AG04449 (cell line): ENCODE data around the gene KSR2.
A peak's percentile ranks its signal among the peaks of the same experiment; 100 is the strongest.
"Not testable (repeated sequence)": the region's sequence is repeated elsewhere in the genome, so short reads cannot be mapped to it uniquely, and the experiment has no call there.

Source experiments
- CTCF ChIA-PET: fragments of 350-600 bp; formaldehyde crosslinking; extraction: SDS; loops from one replicate; lab custom pipeline; 2021; ENCODE audit warnings: antibody characterized with exemption; lab: Yijun Ruan, JAX
- POLR2A ChIA-PET: fragments of 400-600, 350-600 bp; formaldehyde crosslinking; extraction: SDS; loops from one replicate; lab custom pipeline; 2020; ENCODE audit warnings: antibody characterized with exemption, inconsistent platforms; lab: Yijun Ruan, JAX
- DNase-seq: peaks from one replicate; pipeline ENCODE4 v3.0.0-alpha.2; 2010; ENCODE audit warnings: low read depth, low spot score
- H3K4me3 ChIP-seq: 2 replicates; pipeline ENCODE4 v1.5.1; 2011; ENCODE audit warnings: low read depth, mild to moderate bottlenecking, control low read depth, low read length
- CTCF ChIP-seq: IDR thresholded peaks from one replicate; pipeline ENCODE4 v1.5.1; 2011; ENCODE audit warnings: mild to moderate bottlenecking, moderate library complexity, low read length, control low read depth, inconsistent platforms; ENCODE audit not compliant: insufficient read depth; ENCODE audit errors: missing control alignments

Gene KSR2

GRCh38 chr12:117881517-117881916 lies 87.3 kb downstream of the KSR2 start:
- TF ChIP-seq CTCF: no peak
- ChIA-PET POLR2A (no interaction called here), CTCF (interaction anchor here (1.3 kb wide), 1 partner anchor 9 kb away, joined by 3 read pairs; no protein-coding TSS in a partner anchor)
- H3K4me3 ChIP-seq: no peak overlapping the region
- no peak for DNase-seq

DNA sequence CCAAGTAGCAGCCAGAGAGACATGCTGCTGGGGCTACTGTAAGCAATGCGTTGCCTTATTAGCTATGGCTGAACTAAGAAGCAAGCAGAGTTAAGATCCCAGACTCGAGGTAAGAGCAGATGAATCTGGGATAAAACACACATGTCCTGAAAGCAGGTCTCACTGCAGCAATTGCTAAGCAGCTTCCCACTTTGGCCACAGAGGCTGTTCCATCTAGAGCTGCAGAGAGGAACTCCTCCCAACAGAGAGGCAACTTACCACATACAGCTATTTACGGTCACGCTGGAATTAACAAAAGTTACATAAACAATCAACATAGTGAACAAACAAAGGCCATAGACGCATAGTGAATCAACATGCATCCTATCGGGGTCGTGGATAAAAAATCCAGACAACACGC lies 90.2 kb downstream of the KSR2 start:
- POLR2A ChIA-PET: no interaction called here
- H3K4me3 ChIP-seq: no peak overlapping the region
- CTCF ChIA-PET: interaction anchor here (0.7 to 9.1 kb wide), 4 partner anchors 16 to 642 kb away, joined by 3 to 233 read pairs (median 4); no protein-coding TSS in a partner anchor
- TF ChIP-seq CTCF: no peak
- DNase-seq: no peak

- TF ChIP-seq CTCF: no peak
- ChIA-PET POLR2A (no interaction called here), CTCF (interaction anchor here (1.1 to 11.3 kb wide), 5 partner anchors 14 to 471 kb away, joined by 3 to 233 read pairs (median 5); no protein-coding TSS in a partner anchor)
- DNase-seq: no peak
- H3K4me3 ChIP-seq: no peak overlapping the region
These were observed 92.4 kb downstream of the KSR2 start for GRCh38 chr12:117876436-117876816.

GRCh38 chr12:117875744-117876435 lies 92.9 kb downstream of the KSR2 start:
- no peak overlapping the region for H3K4me3 ChIP-seq
- ChIA-PET CTCF (interaction anchor here (0.7 to 11.3 kb wide), 35 partner anchors 8 to 500 kb away, joined by 3 to 233 read pairs (median 4); partner anchors contain the start of genes PEBP1 and RFC5), POLR2A (no interaction called here)
- no peak for TF ChIP-seq CTCF
- DNase-seq: no peak

- H3K4me3 ChIP-seq: no peak overlapping the region
- DNase-seq: no peak
- TF ChIP-seq CTCF: peak; percentile 83
- POLR2A ChIA-PET: no interaction called here
- CTCF ChIA-PET: interaction anchor here (0.6 to 11.3 kb wide), 51 partner anchors 9 to 677 kb away, joined by 3 to 233 read pairs (median 4); partner anchors contain the start of genes PEBP1 and RFC5
These were observed 93.9 kb downstream of the KSR2 start for GRCh38 chr12:117874842-117875434.

DNA sequence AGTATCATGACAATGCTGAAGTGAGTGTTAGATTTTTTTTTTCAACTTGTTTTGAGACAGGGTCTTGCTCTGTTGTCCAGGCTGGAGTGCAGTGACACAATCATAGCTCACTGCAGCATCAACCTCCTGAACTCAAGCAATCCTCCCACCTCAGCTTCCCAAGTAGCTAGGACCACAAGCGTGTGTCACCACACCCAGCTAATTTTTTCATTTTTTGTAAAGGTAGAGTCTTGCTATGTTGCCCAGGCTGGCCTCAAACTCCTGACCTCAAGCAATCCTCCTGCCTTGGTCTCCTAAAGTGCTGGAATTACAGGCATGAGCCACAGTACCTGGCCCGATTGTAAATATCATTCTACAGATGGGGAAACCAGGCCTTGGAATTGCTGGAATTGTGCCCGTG lies 94.6 kb downstream of the KSR2 start:
- POLR2A ChIA-PET, DNase-seq, H3K4me3 ChIP-seq: not testable (repeated sequence)
- CTCF ChIA-PET: interaction anchor here (0.7 to 11.3 kb wide), 29 partner anchors 10 to 676 kb away, joined by 3 to 233 read pairs (median 4); partner anchors contain the start of genes PEBP1 and SUDS3
